GM12872 (cell line): Measurements from ENCODE around the gene SRA1.

Experiments used
- TF ChIP-seq, protein P1 (sequence below): IDR thresholded peaks from 3 replicates; pipeline ENCODE4 v1.5.1; 2011; ENCODE audit warnings: low read depth, mild to moderate bottlenecking, low read length, moderate library complexity; ENCODE audit not compliant: insufficient read depth

Gene SRA1

DNA sequence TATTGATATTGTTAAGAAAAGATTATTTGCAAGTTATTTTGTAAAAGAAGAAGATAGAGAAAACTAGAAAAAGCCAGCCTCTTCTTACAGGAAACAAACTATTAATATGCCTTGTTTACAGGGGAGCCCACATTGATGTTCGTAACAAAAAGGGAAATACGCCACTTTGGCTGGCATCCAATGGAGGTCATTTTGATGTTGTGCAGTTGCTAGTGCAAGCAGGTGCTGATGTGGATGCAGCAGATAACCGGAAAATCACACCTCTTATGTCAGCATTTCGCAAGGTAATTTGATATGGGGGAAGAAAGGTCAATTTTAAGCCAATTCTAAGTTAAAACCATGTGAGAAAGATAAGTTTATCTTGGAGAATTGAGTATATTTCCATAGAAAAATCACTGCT, 47.4 kb downstream of the SRA1 start:
- TF ChIP-seq, protein P1, sequence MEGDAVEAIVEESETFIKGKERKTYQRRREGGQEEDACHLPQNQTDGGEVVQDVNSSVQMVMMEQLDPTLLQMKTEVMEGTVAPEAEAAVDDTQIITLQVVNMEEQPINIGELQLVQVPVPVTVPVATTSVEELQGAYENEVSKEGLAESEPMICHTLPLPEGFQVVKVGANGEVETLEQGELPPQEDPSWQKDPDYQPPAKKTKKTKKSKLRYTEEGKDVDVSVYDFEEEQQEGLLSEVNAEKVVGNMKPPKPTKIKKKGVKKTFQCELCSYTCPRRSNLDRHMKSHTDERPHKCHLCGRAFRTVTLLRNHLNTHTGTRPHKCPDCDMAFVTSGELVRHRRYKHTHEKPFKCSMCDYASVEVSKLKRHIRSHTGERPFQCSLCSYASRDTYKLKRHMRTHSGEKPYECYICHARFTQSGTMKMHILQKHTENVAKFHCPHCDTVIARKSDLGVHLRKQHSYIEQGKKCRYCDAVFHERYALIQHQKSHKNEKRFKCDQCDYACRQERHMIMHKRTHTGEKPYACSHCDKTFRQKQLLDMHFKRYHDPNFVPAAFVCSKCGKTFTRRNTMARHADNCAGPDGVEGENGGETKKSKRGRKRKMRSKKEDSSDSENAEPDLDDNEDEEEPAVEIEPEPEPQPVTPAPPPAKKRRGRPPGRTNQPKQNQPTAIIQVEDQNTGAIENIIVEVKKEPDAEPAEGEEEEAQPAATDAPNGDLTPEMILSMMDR: no peak

DNA sequence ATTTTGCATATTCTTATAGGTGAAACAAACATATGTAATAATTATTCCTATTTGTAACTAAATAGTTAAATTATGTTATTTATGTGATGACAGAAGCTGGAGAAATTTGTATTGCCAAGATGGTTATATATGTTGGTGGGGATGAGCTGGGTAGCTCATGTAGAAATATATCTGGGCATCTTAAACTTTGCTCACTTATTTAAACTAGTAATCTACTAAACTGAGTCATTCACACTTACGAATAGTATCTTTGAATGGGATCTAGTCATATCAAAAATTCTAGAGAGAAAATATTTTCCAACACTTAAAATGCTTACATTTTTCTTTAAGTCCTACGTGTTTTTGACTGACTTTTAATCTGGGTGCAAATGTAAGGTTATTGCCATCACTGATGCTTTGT, 54.4 kb downstream of the SRA1 start:
- TF ChIP-seq, protein P1: no peak
